ENCODE results near the gene IL19.

IL19 gene, protein sequence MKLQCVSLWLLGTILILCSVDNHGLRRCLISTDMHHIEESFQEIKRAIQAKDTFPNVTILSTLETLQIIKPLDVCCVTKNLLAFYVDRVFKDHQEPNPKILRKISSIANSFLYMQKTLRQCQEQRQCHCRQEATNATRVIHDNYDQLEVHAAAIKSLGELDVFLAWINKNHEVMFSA

GRCh38 chr1:206770531-206771337 lies at the start of gene IL19:
IL19 (plus strand) TSS chr1:206770773; CDS start chr1:206836663, 65,890 bp downstream.
- no peak for DNase-seq (ENCODE audit: low read depth in 2 of 2)

DNA sequence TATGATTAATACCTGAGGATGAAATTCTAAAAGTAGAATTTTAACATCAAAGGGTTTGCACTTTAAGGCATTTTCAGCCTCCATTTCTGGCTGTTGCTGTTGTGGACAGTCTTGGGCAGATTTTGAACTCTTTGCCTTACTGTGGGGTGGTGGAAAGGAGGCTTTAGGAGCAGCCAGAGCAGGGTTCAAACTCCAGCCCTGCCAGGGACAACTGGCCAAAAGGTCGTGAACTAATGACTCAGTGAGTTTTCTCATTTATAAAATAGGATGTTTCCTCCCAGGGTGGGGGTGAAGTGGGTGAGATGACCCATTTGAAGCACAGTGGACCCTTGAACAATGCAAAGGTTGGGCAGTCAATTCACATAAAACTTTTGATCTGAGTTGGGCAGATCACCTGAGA lies 49.1 kb upstream of the IL19 start:
- DNase-seq (ENCODE audit: low read depth in 2 of 2): no peak

GRCh38 chr1:206722751-206723461 lies 47.7 kb upstream of the IL19 start:
- DNase-seq (ENCODE audit: low read depth in 2 of 2): no peak

- DNase-seq (ENCODE audit: low read depth in 2 of 2): no peak
Observed at GRCh38 chr1:206723462-206723804, 47.1 kb upstream of the IL19 start.

- DNase-seq (ENCODE audit: low read depth in 2 of 2): no peak
Observed at GRCh38 chr1:206723805-206724472, 46.6 kb upstream of the IL19 start.

DNA sequence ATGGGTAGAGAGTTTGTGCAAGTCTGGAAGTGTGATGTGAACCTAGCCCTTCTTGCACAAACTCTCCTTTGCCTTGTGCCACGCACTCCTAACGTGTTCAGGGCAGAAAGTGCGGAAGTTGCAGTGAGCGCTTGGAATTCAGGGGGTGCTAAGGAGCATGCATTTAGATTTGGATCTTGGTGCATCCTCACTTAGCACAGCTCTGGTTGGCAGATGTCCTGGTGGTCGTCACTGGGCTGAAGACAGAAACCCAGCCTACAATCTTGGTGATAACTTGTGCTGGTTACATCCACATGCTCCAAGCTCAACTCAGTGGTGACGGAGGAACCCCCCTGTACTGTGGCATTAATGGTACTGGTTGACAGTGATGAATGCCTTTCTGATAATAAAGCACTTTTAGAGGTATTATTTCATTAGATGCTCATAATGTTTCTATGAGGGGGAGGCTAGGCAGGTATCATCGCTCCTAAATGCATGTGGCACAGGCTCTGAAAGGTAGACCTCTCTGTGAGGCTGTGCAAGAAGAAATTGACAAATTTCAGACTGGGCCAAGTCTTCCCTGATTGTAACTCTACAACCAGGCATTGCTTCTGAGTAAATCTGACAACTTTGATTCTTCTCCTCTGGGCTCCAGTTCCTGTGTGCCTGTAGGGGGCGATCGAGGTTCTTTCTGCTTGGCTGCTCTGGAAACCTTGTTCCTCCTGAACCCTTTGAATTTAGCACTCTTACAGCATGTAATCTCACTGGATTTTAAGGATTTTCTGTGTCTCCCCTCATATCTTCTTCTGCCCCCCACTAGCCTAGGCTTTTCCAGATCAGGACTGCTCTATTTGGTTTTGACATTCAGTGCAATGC lies 45.2 kb upstream of the IL19 start:
- peak in 1 of 2 donors; percentile 65 for DNase-seq (ENCODE audit: low read depth in 2 of 2)

GRCh38 chr1:206727981-206728696 lies 42.4 kb upstream of the IL19 start:
- DNase-seq (ENCODE audit: low read depth in 2 of 2): no peak

- no peak for DNase-seq (ENCODE audit: low read depth in 2 of 2)
Observed at GRCh38 chr1:206728697-206728987, 41.9 kb upstream of the IL19 start.

DNA sequence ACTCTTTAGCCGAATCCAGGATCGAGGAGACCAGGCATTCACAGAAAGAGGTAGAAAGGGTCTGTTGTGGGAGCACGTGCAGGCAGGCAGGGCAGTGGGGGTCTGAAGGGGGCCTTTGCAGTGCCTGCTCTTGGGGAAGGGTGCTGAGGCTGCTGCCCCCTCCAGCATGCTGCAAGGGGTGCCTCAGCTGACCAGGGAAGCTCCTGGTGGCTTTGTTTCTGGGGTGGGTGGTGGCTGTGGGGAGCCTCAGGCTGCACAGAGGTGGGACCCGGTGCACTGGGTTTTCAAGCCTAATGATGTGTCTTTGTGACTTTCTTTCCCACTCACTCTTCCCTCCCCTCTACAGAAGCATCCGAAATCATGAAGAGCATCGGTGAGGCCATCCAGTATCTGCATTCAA lies 41.5 kb upstream of the IL19 start:
- DNase-seq (ENCODE audit: low read depth in 2 of 2): no peak

- DNase-seq (ENCODE audit: low read depth in 2 of 2): no peak
Observed at GRCh38 chr1:206729507-206729906, 41.1 kb upstream of the IL19 start.

DNA sequence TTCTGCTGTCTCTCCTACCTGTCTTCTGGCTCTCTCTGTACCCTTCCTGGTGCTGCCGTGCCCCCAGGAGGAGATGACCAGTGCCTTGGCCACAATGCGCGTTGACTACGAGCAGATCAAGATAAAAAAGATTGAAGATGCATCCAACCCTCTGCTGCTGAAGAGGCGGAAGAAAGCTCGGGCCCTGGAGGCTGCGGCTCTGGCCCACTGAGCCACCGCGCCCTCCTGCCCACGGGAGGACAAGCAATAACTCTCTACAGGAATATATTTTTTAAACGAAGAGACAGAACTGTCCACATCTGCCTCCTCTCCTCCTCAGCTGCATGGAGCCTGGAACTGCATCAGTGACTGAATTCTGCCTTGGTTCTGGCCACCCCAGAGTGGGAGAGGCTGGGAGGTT lies 38.1 kb upstream of the IL19 start:
- no peak for DNase-seq (ENCODE audit: low read depth in 2 of 2)

- DNase-seq (ENCODE audit: low read depth in 2 of 2): no peak
Observed at GRCh38 chr1:206732992-206733391, 37.6 kb upstream of the IL19 start.

- peak in 1 of 2 donors; percentile 71 for DNase-seq (ENCODE audit: low read depth in 2 of 2)
Observed at GRCh38 chr1:206734499-206735142, 36.0 kb upstream of the IL19 start.

GRCh38 chr1:206735553-206736031 lies 35.0 kb upstream of the IL19 start:
- no peak for DNase-seq (ENCODE audit: low read depth in 2 of 2)

DNA sequence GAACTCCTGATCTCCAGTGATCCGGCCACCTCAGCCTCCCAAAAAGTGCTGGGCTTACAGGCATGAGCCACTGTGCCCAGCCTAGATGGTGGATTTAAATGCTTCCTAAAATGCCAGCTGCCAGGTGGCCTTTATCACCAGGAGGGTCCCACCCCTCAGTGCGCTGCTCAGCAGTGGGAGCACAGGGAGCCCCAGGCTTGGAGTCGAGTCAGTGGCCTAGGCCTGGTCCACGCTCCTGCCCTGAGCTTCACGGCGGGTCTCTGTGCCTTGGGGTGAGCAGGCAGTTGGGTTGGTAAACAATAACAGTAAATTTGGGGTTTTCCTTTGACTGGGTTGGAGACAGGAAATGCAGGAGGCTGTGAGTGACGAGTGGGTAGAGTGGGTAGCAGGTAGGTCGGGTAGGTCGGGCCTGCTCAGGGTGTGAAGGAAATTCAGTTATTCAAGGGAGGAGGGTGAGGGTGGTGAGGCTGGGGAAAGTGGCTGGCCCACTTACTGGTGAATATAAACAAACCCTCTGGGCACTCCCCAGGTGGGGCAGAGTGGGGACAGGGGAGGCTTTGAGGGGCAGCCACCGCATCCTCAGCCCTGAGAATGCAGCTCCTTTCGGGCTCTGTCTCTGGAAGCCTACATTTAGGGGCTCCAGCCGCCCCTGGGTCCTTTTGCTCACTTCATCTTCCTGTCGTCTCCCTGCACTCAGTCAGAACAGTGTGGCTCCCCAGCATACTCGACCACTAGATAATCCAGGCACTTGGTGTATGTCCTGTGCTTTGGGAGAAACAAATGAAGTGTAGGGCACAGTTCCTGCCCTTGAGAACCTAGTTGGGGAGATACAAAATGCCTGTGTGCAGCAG lies 33.5 kb upstream of the IL19 start:
- no peak for DNase-seq (ENCODE audit: low read depth in 2 of 2)

GRCh38 chr1:206737729-206738201 lies 32.8 kb upstream of the IL19 start:
- no peak for DNase-seq (ENCODE audit: low read depth in 2 of 2)

GRCh38 chr1:206738370-206739366 lies 31.9 kb upstream of the IL19 start:
- DNase-seq (ENCODE audit: low read depth in 2 of 2): no peak
